GM20000 (cell line): Measurements from ENCODE around the gene EXT2.

Source experiments
- DNase-seq: peaks from one replicate; pipeline ENCODE4 v3.0.0; 2012; ENCODE audit warnings: low spot score
- CTCF ChIP-seq: IDR thresholded peaks from 2 replicates; pipeline ENCODE4 v1.5.1; 2012; ENCODE audit warnings: mild to moderate bottlenecking, control low read depth; ENCODE audit errors: extremely low read depth, missing control alignments

EXT2 gene

GRCh38 chr11:44116234-44116830, 20.9 kb downstream of the EXT2 start:
- DNase-seq, result no peak
- TF ChIP-seq CTCF, result no peak

- DNase-seq, result no peak
These were observed 24.7 kb downstream of the EXT2 start for GRCh38 chr11:44120169-44120568.

GRCh38 chr11:44125598-44125997, 30.1 kb downstream of the EXT2 start:
- DNase-seq, result no peak
- TF ChIP-seq CTCF, result no peak

More at GRCh38 chr11:44120169-44120568, 24.7 kb downstream of the EXT2 start:
- no peak for TF ChIP-seq CTCF

- no peak for DNase-seq
- TF ChIP-seq CTCF, result no peak
These were observed 30.8 kb downstream of the EXT2 start for GRCh38 chr11:44126304-44126703.

- TF ChIP-seq CTCF, result no peak
- DNase-seq, result no peak
These were observed 31.7 kb downstream of the EXT2 start for GRCh38 chr11:44127130-44127529.

GRCh38 chr11:44128729-44129128, 33.3 kb downstream of the EXT2 start:
- DNase-seq, result no peak

GRCh38 chr11:44130751-44131150, 35.3 kb downstream of the EXT2 start:
- DNase-seq, result no peak
- no peak for TF ChIP-seq CTCF

More at GRCh38 chr11:44128729-44129128, 33.3 kb downstream of the EXT2 start:
- no peak for TF ChIP-seq CTCF
